MM.1S (cell line): ENCODE data around the gene HIP1.

ENCODE experiments used
- CTCF ChIP-seq: fragments of 300-600 bp; sonication (generic); IDR thresholded peaks from 2 replicates; pipeline ENCODE4 v1.5.1; 2016; ENCODE audit warnings: antibody characterized with exemption, low read length, mixed read lengths
- EZH2 ChIP-seq: fragments of 300-600 bp; sonication (generic); optimal IDR thresholded peaks from 2 replicates; pipeline ENCODE3; 2017; ENCODE audit warnings: low read depth, mild to moderate bottlenecking, antibody characterized with exemption, low read length, mixed read lengths
- EZH2phosphoT487 ChIP-seq: fragments of 300-600 bp; sonication (generic); IDR thresholded peaks from 2 replicates; pipeline ENCODE4 v1.6.1; 2018; ENCODE audit warnings: antibody characterized with exemption, low read length

GRCh38 chr7:75696263-75697037 lies 42.3 kb downstream of the HIP1 start:
- no peak for TF ChIP-seq CTCF
- no peak for TF ChIP-seq EZH2
- TF ChIP-seq EZH2phosphoT487, result no peak
